ENCODE measurements around the gene SP140. TPM values are rescaled to one million over a fixed set of nuclear protein-coding genes. Genes with fewer than 3 reads are reported as not detected.
A peak's percentile ranks its signal among the peaks of the same experiment; 100 is the strongest.

The SP140 gene
- total and polyA plus RNA-seq, 10 of the 15 experiments (the other 5 are each of a cell fraction or from before 2014, with no cell fraction given) = 61.7 to 164 (median 90.7) TPM

DNA sequence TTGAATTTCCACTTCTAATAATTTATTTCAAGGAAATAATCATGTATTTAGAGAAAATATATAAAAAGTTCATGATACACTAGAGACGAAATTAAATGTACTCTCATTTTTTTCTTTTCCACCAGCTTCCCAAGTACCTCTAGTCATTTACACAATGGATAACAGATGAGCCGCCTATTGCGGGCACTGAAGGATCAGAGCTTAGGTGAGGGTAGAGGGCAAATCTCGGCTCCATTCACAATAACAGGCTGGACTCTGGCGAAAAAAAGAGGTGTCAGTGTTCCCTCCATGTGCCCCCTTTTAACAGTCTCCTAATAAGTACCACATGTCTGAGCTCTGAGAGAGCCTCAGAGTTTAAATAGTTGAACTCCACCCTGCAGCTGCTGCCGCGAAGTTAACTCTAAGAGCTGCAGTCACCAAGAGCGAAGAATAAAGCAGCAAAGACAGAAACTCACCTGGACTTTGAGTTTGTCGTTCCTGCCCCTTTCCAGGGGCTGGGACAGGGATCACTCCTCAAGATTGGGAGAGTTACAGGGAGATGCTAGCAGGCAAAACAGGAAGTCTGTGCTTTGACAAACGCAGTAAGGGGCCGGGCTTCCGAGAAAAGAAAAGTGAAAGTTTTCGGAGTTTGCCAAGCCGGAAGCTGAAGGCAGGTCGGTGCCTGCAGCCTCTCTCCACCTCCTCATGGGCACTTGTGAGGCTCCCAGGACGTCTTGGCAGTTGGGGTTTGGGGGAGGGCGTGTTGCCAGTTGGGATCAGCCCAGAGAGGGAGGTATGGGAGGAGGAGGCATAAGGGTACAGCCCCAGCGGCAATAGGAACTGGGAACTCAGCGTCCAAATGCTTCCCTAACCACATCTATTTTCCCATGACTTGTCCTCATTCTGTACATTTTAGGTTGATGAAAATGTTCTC is 5.9 kb upstream of the SP140 start, which contains the start of gene SP110 (continued):
- TF ChIP-seq, protein P1, sequence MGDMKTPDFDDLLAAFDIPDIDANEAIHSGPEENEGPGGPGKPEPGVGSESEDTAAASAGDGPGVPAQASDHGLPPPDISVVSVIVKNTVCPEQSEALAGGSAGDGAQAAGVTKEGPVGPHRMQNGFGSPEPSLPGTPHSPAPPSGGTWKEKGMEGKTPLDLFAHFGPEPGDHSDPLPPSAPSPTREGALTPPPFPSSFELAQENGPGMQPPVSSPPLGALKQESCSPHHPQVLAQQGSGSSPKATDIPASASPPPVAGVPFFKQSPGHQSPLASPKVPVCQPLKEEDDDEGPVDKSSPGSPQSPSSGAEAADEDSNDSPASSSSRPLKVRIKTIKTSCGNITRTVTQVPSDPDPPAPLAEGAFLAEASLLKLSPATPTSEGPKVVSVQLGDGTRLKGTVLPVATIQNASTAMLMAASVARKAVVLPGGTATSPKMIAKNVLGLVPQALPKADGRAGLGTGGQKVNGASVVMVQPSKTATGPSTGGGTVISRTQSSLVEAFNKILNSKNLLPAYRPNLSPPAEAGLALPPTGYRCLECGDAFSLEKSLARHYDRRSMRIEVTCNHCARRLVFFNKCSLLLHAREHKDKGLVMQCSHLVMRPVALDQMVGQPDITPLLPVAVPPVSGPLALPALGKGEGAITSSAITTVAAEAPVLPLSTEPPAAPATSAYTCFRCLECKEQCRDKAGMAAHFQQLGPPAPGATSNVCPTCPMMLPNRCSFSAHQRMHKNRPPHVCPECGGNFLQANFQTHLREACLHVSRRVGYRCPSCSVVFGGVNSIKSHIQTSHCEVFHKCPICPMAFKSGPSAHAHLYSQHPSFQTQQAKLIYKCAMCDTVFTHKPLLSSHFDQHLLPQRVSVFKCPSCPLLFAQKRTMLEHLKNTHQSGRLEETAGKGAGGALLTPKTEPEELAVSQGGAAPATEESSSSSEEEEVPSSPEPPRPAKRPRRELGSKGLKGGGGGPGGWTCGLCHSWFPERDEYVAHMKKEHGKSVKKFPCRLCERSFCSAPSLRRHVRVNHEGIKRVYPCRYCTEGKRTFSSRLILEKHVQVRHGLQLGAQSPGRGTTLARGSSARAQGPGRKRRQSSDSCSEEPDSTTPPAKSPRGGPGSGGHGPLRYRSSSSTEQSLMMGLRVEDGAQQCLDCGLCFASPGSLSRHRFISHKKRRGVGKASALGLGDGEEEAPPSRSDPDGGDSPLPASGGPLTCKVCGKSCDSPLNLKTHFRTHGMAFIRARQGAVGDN (IDR thresholded peaks at IDR 0.05) = peak; percentile 51; the same call in 1 of the 2 replicates
- TF ChIP-seq SIN3A (IDR thresholded peaks at IDR 0.05; ENCODE audit: low read depth, low read length) (peak; percentile 79; the same call in 1 of the 2 replicates), SUPT20H (IDR thresholded peaks at IDR 0.05; ENCODE audit: borderline replicate concordance, control insufficient read depth, low read depth, low read length) (no peak), SMAD1 (IDR thresholded peaks at IDR 0.05; ENCODE audit: low read depth, partially characterized antibody) (peak; percentile 20), GABPA (IDR thresholded peaks at IDR 0.05; ENCODE audit: low read depth) (0 out of 2 replicates have a peak, but pooled peaks have one; percentile 60), POLR2AphosphoS2 (IDR thresholded peaks at IDR 0.05; ENCODE audit: low read depth, low read length) (peak; percentile 65; the same call in 1 of the 2 replicates), MEF2B (IDR thresholded peaks at IDR 0.05; ENCODE audit: partially characterized antibody, poor library complexity, severe bottlenecking) (peak; percentile 13), MYC (IDR thresholded peaks at IDR 0.05; ENCODE audit: insufficient read depth, insufficient read length, insufficient replicate concordance, low read length, severe bottlenecking) (no peak), GATAD2B (conservative IDR thresholded peaks at IDR 0.05; ENCODE audit: low read depth) (peak; percentile 74), IKZF2 (IDR thresholded peaks at IDR 0.05) (peak; percentile 81 to 87), ASH2L (IDR thresholded peaks at IDR 0.05; ENCODE audit: borderline replicate concordance, low read depth) (peak; percentile 80; the same call in 1 of the 2 replicates), POLR2A (IDR thresholded peaks at IDR 0.05; ENCODE audit: low read depth, low read length) (peak; percentile 91), TBL1XR1 (IDR thresholded peaks at IDR 0.05; ENCODE audit: low read depth, low read length) (no peak), NFYB (IDR thresholded peaks at IDR 0.05; ENCODE audit: insufficient read depth, low read depth, low read length) (no peak), SREBF2 (IDR thresholded peaks at IDR 0.05; ENCODE audit: low read length) (no peak), WRNIP1 (IDR thresholded peaks at IDR 0.05; ENCODE audit: borderline replicate concordance, low read depth, low read length) (0 out of 2 replicates have a peak, but pooled peaks have one; percentile 18), SPI1 (IDR thresholded peaks at IDR 0.05; ENCODE audit: borderline replicate concordance, insufficient read depth, low read depth, low read length) (peak; percentile 89)
- TF ChIP-seq, protein P2, sequence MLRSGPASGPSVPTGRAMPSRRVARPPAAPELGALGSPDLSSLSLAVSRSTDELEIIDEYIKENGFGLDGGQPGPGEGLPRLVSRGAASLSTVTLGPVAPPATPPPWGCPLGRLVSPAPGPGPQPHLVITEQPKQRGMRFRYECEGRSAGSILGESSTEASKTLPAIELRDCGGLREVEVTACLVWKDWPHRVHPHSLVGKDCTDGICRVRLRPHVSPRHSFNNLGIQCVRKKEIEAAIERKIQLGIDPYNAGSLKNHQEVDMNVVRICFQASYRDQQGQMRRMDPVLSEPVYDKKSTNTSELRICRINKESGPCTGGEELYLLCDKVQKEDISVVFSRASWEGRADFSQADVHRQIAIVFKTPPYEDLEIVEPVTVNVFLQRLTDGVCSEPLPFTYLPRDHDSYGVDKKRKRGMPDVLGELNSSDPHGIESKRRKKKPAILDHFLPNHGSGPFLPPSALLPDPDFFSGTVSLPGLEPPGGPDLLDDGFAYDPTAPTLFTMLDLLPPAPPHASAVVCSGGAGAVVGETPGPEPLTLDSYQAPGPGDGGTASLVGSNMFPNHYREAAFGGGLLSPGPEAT (IDR thresholded peaks at IDR 0.05; ENCODE audit: low read depth) = peak; percentile 70; the same call in 1 of the 2 replicates
- TF ChIP-seq, protein P3, sequence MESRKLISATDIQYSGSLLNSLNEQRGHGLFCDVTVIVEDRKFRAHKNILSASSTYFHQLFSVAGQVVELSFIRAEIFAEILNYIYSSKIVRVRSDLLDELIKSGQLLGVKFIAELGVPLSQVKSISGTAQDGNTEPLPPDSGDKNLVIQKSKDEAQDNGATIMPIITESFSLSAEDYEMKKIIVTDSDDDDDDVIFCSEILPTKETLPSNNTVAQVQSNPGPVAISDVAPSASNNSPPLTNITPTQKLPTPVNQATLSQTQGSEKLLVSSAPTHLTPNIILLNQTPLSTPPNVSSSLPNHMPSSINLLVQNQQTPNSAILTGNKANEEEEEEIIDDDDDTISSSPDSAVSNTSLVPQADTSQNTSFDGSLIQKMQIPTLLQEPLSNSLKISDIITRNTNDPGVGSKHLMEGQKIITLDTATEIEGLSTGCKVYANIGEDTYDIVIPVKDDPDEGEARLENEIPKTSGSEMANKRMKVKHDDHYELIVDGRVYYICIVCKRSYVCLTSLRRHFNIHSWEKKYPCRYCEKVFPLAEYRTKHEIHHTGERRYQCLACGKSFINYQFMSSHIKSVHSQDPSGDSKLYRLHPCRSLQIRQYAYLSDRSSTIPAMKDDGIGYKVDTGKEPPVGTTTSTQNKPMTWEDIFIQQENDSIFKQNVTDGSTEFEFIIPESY (IDR thresholded peaks at IDR 0.05) = no peak
- TF ChIP-seq, protein P4, sequence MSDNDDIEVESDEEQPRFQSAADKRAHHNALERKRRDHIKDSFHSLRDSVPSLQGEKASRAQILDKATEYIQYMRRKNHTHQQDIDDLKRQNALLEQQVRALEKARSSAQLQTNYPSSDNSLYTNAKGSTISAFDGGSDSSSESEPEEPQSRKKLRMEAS (IDR thresholded peaks at IDR 0.05; ENCODE audit: low read depth, low read length) = peak; percentile 47; the same call in 1 of the 2 replicates

Data from GM12878 (cell line).